NK-92 (cell line): Measurements from ENCODE around the gene PRAF2.

Experiments used
- DNase-seq: peaks from one replicate; lab custom pipeline; 2025; ENCODE audit not compliant: unreplicated experiment; lab: John Stamatoyannopoulos, UW

The PRAF2 gene, protein sequence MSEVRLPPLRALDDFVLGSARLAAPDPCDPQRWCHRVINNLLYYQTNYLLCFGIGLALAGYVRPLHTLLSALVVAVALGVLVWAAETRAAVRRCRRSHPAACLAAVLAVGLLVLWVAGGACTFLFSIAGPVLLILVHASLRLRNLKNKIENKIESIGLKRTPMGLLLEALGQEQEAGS

DNA sequence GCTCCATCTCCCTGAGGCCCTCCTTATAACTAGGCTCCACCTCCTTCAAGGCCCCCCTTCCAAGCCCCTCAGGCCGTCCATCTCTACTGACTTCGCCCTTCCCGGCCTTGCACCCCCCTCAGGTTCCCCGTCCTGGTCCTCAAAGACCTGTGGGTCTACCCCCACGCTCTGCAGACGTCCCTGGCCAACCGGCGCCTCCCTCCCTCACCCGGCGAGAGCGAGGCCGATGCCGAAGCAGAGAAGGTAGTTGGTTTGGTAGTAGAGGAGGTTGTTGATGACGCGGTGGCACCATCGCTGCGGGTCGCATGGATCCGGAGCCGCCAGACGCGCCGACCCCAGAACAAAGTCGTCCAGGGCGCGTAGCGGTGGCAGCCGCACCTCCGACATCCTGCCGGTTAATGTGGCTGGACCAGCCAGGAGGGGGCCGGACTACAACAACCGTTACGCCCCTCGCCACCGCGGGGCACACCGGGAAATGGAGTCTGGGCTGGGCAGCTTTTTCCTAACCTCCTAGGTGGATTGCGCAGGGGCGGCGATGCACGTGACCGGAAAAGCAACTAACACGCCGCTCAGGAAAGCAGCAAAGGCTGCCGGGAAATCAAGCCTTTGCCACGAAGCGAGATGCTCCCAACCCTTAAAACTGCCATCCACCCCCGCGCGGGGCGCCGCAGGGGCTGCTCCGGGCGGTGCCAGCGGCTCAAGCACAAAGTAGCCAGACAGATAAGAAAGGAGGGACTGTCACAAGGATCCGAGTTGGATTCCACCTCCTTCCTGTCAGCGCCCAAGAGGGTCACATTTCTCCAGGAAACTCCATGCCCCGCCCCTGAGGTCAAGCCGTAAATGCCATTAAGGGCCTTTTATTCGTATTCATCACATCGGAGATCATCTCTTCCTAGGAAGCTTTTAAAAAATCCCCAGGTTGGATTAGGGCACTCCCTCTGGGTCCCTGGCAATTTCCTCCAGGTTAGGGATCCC lies at the start of gene PRAF2:
PRAF2 (minus strand) TSS at position 402 of the 975 bp plus-strand sequence; CDS start at position 387, 15 bp downstream.
- peak; percentile 26 for DNase-seq

DNA sequence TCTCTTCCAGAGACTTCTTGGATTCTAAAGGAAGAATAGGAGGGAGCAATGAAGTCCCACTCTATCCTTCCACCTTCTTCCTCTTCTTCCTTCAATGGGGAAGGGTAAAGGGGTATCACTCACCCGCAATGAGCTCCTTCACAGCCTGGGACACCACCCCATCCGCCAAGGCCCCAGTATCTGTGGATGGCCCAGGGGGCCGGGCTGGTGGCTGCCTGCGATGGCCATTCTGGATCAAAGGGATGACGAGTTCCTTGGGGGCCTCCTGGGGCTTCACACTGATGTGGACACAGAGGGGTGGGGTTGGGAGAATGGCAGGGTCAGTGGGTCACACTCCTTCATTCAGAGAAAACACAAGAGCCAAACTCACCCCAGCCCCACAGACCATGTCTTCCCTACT lies 48.7 kb upstream of the PRAF2 start:
- no peak for DNase-seq

DNA sequence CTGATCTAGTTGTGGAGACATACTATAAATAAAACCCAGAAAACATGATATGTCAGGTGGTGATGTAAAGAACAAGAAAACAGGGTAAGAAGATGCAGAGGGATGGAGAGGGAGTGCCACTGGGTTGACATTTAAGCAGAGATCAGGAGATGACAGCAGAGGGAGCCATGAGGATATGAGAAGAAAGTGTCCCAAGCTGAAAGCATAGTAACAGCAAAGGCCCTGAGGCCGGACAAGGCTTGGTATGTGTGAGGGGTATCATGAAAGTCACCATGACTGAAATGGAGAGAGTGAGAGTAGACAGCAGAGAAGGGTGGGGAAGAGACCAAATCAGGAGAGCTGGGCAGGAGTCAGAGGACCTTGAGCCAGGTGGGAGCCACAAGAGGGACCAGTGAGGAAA lies 46.3 kb upstream of the PRAF2 start:
- no peak for DNase-seq

DNA sequence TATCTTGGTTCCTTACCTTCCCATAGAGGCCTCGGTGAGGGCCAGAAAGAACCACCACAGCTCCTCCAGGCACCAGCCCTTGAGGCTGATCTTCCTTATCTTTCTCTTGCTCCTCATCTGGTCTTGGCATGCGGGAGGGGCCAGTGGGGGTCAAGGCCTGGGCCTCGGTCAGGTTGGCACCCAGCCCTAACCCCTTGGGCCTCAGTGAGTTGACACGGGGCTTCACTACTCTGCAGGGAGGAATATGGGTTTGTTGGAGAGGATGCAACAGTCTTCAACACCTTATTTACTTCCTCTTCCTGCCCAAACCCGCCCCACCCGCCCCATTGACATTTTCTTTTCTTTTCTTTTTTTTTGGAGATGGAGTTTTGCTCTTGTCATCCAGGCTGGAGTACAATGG lies 43.8 kb upstream of the PRAF2 start:
- no peak for DNase-seq

DNA sequence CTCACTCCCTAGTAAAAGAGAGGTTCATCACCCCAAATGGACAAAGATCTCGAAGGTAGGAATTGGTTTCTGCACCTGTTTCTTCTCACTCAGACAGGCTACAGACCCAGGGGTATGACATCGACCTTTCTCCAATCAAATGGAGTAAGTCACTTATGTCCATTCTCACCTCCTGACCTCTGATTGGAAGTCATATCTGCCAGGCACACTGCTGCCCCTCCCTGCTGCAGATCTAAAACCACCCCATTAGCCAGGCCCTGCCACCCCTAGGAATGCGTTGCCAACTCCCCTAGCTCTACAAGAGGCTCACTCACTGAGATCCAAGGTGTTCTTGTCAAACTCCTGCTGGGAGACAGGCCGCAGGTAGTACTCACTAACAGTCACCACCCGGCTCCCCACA lies 42.9 kb upstream of the PRAF2 start:
- DNase-seq, result no peak

DNA sequence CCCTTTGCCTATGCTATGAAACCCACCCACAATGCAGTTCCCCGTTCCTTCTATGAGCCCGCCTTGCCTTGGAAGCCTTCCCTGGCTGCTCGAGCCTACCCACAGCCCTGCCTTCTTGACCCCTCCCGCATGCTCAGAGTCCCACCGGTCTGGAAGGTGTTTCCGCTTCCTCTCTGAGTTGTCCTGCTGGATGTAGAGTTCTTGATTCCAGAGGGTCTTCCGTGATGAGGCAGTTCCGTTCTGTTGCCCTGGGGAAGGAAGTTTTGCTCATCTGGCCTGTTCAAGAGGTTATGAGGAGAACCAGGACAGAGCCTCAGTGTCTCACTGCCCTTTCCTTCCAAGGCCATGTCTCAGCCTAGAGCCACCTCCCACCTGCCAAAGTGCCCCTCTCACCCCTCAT lies 42.3 kb upstream of the PRAF2 start:
- DNase-seq, result no peak

DNA sequence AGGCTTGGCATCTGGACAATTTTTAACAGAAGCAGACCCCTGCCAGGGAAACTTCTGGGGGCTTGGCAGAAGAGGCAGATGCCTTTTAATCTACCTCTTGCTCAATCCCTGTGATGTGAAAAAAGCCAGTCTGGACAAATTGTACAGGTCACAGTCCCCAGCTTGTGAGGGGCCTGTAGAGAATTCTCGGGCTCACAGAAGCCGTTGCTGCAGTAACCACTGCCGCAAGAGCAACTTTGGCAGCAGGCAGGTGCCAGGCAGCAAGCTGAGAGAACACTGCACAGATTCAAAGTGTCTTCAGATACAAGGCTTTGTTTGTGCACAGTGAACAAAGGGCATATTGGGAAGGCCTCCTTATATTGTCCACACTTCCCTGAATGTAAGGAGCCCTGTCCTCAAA lies 38.0 kb upstream of the PRAF2 start:
- DNase-seq, result no peak

DNA sequence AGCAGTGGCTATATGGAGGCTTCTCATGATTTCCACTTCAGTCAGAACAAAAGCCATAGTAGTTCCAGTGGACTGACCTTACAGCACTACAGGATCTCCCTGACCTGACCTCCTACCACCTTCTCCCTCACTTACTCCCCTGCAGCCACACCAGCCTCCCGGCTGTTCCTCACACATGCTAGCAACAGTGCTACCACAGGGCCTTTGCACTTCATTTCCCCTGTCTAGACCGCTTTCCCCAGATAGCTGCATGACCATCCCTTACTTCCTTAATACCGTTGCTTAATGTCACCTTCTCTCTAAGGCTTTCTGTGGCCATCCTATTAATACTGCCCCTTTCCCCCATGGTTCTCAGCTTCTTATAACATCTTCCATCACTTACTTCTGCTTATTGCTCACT lies 36.6 kb upstream of the PRAF2 start:
- no peak for DNase-seq

DNA sequence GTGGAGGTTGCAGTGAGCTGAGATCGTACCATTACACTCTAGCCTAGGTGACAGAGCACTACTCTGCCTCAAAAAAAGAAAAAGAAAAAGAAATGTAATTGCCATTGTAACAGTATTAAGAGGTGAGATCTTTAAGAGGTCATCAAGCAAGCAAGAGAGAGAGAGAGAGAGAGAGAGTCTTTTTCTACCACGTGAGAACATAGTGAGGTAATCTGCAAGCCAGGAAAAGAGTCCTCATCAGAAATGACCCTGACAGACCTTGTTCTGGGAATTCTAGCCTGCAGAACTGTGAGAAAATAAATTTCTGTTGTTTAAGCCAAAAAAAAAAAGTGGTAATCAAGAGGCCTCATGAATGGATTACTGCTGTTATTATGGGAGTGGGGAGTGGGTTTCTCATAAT lies 34.8 kb upstream of the PRAF2 start:
- no peak for DNase-seq

DNA sequence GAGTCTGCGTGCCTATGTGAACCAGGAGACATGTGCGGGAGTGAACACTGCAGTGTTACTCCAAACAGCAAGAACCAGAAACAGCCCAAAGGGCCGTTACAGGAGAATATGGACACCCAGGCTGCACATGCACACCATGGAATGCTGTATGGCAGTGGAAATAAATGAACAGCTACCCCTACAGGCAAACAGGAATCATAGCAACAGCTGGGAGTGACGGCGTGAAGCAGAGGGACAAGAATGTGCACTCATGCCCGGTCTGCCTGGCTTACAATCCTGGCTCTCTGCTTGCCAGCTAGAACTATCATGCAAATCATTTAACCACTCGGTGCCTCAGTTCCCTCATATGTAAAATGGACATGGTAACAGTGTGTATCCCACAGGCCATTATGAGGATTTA lies 33.1 kb upstream of the PRAF2 start:
- no peak for DNase-seq

DNA sequence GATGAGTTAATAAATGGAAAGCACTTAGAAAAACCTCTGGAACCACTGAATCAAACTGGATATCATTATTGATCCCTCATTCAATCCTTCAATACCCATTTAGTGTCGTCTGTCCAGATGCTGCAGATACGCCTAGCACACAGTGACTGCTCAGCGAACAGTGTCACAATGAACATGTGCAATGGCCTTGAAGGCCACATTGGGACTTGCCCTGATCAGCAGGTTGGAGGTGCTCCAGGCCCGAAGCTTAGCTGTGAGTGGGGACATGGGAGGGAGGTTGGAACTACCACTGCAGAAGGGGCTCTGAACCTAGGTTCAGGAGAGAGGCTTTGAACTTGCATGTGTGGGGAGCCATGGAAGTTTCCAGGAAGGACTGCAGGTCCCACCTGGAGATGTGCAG lies 32.5 kb upstream of the PRAF2 start:
- DNase-seq, result no peak

DNA sequence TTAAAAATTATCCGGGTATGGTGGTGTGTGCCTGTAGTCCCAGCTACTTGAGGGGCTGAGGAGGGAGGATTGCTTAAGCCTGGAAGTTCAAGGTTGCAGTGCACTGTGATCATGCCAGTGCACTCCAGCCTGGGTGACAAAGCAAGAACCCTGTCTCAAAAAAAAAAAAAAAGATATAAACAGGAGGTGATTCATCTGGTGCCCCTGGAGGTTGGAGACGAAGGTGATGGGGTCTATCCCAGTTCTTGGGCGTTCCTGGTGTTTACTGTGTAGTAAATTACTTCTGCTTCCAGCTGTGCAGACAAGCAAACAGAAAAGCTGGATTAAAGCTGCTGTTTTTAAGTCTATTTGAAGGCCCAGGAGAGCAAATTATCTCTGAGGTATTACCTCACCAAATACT lies 29.8 kb upstream of the PRAF2 start:
- DNase-seq, result no peak

DNA sequence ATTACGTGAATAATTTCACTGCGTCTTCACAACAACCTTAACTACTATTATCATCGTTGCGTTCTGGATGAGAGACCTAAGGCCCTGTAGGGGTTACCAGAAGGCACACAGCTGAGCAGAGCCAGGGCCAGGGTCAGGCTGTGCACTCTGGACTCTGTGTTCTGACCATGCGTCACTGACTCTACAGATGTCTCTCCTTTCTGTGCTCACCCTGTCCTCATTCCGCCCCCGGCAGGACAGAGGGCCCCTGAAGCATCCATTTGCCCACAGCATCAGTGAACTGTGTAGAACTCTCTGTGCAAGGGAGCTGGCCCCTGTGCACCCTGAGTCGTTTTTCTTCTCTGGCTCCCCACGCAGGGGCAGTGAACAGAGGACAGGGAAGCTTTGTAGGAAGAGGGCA lies 28.4 kb upstream of the PRAF2 start:
- DNase-seq, result no peak

DNA sequence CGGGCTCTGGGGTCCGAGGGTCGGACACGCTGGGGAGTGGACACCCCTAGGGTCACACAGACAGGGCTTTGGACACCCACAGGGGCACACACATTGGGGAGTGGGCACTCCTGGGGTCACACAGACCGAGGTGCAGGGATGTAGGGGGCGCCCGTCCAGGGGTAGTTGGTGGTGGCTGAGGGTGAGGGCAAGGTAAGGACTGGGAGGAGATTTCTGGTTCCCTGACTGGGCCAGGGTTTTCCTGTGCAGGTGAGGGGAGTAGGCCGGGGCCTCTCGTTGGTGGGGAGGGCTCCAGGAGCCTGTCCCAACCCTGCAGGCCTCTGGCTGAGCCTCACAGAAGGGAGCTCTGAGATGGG lies 27.8 kb upstream of the PRAF2 start:
- no peak for DNase-seq

DNA sequence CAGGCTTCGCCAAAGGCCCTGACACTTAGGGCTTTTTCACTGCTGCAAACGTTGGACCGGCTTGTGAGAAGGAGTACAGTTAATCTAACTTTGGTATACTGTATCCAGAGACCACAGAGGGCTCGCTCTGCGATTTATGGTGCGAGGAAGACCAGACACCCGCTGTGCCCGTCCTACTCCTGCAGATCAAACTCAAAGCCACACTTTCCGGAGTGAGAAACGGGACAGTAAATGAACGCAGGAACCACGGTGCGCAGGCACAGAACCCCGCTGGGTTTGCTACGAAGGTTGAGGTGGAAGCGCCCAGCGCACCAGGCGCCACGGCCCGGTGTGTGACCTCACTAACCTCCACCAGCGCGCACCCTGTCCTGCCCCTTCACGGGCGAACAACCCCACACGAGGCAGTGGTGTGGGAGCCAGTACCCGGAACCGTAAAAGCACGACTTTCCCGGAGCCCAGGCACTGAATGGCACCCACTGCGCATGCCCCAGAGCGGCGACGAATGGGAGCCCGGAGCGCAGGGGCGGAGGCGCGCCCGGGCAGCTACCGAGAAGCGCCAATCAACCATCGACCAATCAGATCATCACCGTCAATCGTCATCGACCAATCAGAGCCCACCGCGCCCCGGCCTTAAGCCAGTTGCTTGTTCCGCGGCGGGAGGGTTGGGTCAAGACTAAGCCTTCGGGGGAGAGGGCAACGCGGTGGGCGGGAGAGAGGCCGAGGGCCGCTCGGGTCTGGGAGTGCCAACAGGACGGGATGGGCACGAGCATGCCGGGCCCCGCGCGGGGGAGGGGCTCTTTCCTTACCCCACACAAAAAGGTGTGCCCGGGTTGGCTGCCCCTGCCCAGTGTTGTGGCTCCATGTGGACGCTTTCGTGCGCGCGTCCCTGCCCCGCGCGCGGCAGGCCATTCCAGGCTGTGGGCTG lies 27.2 kb upstream of the PRAF2 start:
- peak; percentile 61 for DNase-seq

DNA sequence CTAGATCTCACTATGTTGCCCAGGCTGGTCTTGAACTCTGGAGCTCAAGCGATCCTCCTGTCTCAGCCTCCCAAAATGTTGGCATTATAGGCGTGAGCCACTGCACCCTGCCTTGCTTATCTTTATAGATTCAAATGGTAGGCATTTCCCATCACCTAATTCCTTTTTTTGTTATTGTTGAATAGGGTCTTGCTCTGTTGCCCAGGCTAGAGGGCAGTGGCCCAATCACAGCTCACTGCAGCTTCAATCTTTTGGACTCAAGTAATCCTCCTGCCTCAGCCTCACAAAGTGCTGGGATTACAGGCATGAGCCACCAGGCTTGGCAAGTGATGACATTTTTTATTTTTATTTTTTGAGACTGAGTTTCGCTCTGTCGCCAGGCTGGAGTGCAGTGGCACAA lies 22.6 kb upstream of the PRAF2 start:
- DNase-seq, result no peak

DNA sequence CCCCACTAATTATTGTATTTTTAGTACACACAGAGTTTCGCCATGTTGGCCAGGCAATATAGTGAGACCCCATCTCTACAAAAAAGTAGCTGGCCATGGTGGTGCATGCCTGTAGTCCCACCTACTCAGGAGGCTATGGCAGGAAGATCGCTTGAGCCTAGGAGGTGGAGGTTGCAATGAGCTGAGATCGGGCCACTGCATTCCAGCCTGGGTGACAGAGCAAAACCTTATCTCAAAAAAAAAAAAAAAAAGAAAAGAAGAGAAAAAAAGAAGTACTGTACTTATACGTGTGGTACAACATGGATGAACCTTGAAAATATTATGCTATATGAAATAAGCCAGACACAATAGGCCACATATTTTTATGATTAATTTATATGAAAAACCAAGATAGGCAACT lies 15.8 kb upstream of the PRAF2 start:
- no peak for DNase-seq

DNA sequence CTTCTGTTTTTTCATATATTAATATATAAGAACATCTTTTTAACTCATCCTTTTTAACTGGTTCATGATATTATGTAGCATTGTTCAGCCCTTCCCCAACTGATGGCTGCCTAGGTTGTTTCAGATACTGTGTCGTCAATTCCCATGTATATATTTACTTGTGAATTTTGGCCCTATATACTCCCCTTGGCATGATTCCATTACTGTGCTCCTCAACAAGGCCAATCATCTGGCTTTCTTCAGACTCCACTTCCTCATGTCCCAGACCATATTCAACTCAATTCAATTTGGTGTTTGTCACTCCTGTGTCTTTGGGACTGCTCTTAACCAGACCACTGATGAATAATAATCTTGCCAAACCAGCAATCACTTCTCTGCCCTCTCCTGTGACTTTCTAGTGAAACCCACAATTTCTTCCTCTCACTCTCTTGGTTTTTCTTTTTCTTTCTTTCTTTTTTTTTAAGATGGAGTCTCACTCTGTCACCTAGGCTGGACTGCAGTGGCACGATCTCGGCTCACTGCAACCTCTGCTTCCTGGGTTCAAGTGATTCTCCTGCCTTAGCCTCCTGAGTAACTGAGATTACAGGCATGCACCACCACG lies 8.6 kb upstream of the PRAF2 start:
- DNase-seq, result no peak

DNA sequence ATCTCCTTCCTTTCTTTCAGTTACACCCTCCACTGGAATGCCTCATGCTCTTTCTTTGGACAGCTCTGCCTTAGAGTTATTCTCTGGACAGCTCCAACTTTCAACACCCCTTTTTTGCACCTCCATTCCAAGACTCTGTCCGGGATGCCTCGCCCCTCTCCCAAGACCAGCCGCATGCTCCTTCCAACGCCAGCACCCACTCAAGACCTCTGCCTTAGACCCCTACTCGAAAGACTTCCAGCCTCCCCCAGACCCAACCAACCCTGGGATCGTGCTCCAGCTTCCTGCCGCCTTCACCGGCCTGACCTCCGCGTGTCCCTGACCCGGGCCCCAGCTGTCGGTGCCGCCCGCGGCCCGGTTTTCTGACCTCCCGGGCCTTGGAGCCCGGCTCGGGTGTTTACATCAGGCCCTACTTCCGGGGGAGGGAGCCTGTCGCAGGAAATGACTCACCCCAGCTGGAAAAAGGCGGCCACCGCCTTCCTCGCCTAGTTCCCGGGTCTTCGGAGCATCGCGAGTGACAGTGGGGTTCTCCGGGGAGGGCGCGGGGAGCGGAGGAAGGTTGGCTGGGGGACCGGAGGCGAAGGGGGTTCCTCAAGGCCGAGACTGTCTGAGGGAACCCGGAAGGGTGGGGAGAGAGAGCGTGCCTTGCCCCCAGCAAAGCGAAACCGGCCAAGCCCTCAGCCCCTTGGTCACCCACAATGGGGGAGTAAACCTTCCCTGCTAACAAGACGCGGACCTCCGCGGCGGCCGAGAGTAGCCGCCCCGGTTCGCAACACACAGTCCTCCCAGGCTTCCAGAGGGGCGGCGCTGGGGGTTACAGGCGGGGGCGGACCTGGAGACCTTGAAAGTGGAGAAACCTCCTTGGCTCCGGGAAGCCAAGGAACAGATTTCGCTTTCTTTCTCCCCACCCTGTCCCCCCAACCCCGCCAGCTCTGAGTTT lies 6.0 kb upstream of the PRAF2 start, which contains the start of gene WDR45:
WDR45 (minus strand) TSS at position 399 of the 940 bp plus-strand sequence. CDS start 1,792 bp downstream, outside the sequence.
- DNase-seq, result no peak

DNA sequence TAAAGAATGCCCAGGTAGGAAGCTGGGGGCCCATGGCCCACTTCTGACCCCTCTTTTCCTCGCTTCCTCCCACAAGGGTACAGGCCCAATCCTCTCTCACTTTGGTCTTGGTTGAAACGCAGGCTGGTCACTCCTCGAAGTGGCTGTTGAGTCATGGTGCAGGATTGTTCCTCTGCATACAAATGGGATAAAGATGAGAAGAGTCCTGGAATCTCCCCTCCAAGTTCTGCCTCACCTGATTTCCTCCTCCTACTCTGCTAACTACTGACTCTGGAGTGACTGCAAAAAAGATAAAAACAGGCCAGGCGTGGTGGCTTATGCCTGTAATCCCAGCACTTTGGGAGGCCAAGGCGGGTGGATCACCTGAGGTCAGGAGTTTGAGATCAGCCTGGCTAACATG lies 4.1 kb upstream of the PRAF2 start:
- no peak for DNase-seq
